WTC11 (cell line): ENCODE data around the gene MCL1.

Source experiments
- NR1H2 ChIP-seq: sonication (generic); formaldehyde crosslinking; IDR thresholded peaks from 2 replicates; pipeline ENCODE4 v1.9.0; 2021; ENCODE audit warnings: mild to moderate bottlenecking, moderate library complexity, missing genetic modification reagents
- USF2 ChIP-seq: sonication (generic); formaldehyde crosslinking; IDR thresholded peaks from 2 replicates; pipeline ENCODE4 v1.8.1; 2023; ENCODE audit warnings: mild to moderate bottlenecking, missing genetic modification reagents, moderate library complexity
- ZNF416 ChIP-seq: fragments of 250-450 bp; sonication (Bioruptor Pico); IDR thresholded peaks from 2 replicates; pipeline ENCODE4 v1.9.0; 2021; ENCODE audit warnings: mild to moderate bottlenecking, inconsistent platforms

- TF ChIP-seq ZNF416 (no peak), USF2 (no peak), NR1H2 (CRISPR knock-in tag) (no peak)
Observed at GRCh38 chr1:150628766-150629114, 49.3 kb upstream of the MCL1 start.
